HFF-Myc (cell line): ENCODE measurements around the gene PPIL6.

Experiments
- DNase-seq: peaks from one replicate; pipeline ENCODE4 v3.0.0-alpha.2; 2011; ENCODE audit warnings: low read depth; ENCODE audit errors: extremely low read depth
- H3K4me3 ChIP-seq: replicated peaks from 2 replicates; pipeline ENCODE4 v1.5.1; 2011; ENCODE audit warnings: low read depth, mild to moderate bottlenecking, control low read depth, low read length
- CTCF ChIP-seq: IDR thresholded peaks from 2 replicates; pipeline ENCODE4 v1.5.1; 2012; ENCODE audit warnings: mild to moderate bottlenecking, low read depth, low read length, control low read depth; ENCODE audit errors: missing control alignments

The PPIL6 gene

GRCh38 chr6:109382576-109383437 lies 57.6 kb downstream of the PPIL6 start:
- peak overlapping the region; percentile 86 for H3K4me3 ChIP-seq
- peak; percentile 77 for DNase-seq
- TF ChIP-seq CTCF: peak; percentile 56

- peak within 1 kb of the TSS; percentile 86 for H3K4me3 ChIP-seq
- TF ChIP-seq CTCF: no peak
- peak; percentile 72 for DNase-seq
Measured at GRCh38 chr6:109381747-109382575, 58.5 kb downstream of the PPIL6 start, which contains the start of gene CD164. CD164 (minus strand) TSS chr6:109382467; CDS start chr6:109382378, 89 bp downstream.

- TF ChIP-seq CTCF: no peak
- no peak for DNase-seq
- H3K4me3 ChIP-seq: peak overlapping the region; percentile 86
Measured at GRCh38 chr6:109381061-109381746, 59.2 kb downstream of the PPIL6 start.

- no peak for TF ChIP-seq CTCF
- peak overlapping the region; percentile 86 for H3K4me3 ChIP-seq
- DNase-seq: no peak
Measured at GRCh38 chr6:109379711-109380110, 60.7 kb downstream of the PPIL6 start.

GRCh38 chr6:109377717-109378116 lies 62.7 kb downstream of the PPIL6 start:
- TF ChIP-seq CTCF: no peak
- H3K4me3 ChIP-seq: no peak overlapping the region
- no peak for DNase-seq

- no peak for DNase-seq
- no peak for TF ChIP-seq CTCF
- H3K4me3 ChIP-seq: no peak overlapping the region
Measured at GRCh38 chr6:109374326-109374892, 66.0 kb downstream of the PPIL6 start.
